DOHH2 (cell line): Measurements from ENCODE around the gene MMADHC.
A peak's percentile ranks its signal among the peaks of the same experiment; 100 is the strongest.

ENCODE experiments used
- H3F3A ChIP-seq: fragments of 200-600 bp; sonication (generic), shearing (Covaris generic); 2 replicates; pipeline ENCODE4 v1.6.0; 2016; ENCODE audit warnings: antibody characterized with exemption, mild to moderate bottlenecking; ENCODE audit not compliant: control insufficient read depth, insufficient read depth
- H3K27ac ChIP-seq: fragments of 200-600 bp; sonication (generic); 2 replicates; pipeline ENCODE4 v1.5.1; 2014; ENCODE audit warnings: low read depth, mild to moderate bottlenecking, low read length, moderate library complexity
- H3K27me3 ChIP-seq: fragments of 200-600 bp; sonication (generic); 2 replicates; pipeline ENCODE4 v1.6.1; 2014; ENCODE audit warnings: mild to moderate bottlenecking, low read length, mixed read lengths; ENCODE audit not compliant: control insufficient read depth
- H3K36me3 ChIP-seq: fragments of 200-600 bp; sonication (generic); 2 replicates; pipeline ENCODE4 v1.6.1; 2014; ENCODE audit warnings: mild to moderate bottlenecking, low read length, moderate library complexity, mixed read lengths; ENCODE audit not compliant: control insufficient read depth
- H3K4me1 ChIP-seq: fragments of 200-600 bp; sonication (generic); 2 replicates; pipeline ENCODE4 v1.6.1; 2014; ENCODE audit warnings: mild to moderate bottlenecking, low read length, mixed read lengths; ENCODE audit not compliant: control insufficient read depth
- H3K4me2 ChIP-seq: fragments of 200-600 bp; sonication (generic); 2 replicates; pipeline ENCODE4 v1.6.0; 2014; ENCODE audit warnings: mild to moderate bottlenecking, low read length, moderate library complexity
- H3K4me3 ChIP-seq: fragments of 200-600 bp; sonication (generic); 2 replicates; pipeline ENCODE4 v1.5.1; 2014; ENCODE audit warnings: mild to moderate bottlenecking, low read length, mixed read lengths
- H3K79me2 ChIP-seq: fragments of 200-600 bp; sonication (generic); 2 replicates; pipeline ENCODE4 v1.6.1; 2014; ENCODE audit warnings: mild to moderate bottlenecking, low read length, mixed read lengths; ENCODE audit not compliant: control insufficient read depth
- H3K9me2 ChIP-seq: fragments of 200-600 bp; sonication (generic); replicated peaks from 2 replicates; pipeline ENCODE4 v1.6.1; 2014; ENCODE audit warnings: mild to moderate bottlenecking, low read length, mixed read lengths; ENCODE audit not compliant: control insufficient read depth
- H3K9me3 ChIP-seq: fragments of 200-600 bp; sonication (generic); 2 replicates; pipeline ENCODE4 v1.6.1; 2014; ENCODE audit warnings: antibody characterized with exemption, low read length, mixed read lengths; ENCODE audit not compliant: control insufficient read depth, insufficient read depth
- H4K20me1 ChIP-seq: fragments of 200-600 bp; sonication (generic); 2 replicates; pipeline ENCODE4 v1.6.0; 2014; ENCODE audit warnings: low read depth, mild to moderate bottlenecking, antibody characterized with exemption, low read length, moderate library complexity; ENCODE audit not compliant: control insufficient read depth, insufficient read depth
- EZH2phosphoT487 ChIP-seq: fragments of 200-600 bp; sonication (generic); IDR thresholded peaks from 2 replicates; pipeline ENCODE4 v1.6.1; 2017; ENCODE audit warnings: borderline replicate concordance, mild to moderate bottlenecking, antibody characterized with exemption, low read length, moderate library complexity, mixed read lengths
- TF ChIP-seq, protein P1 (sequence below): fragments of 200-600 bp; sonication (generic); IDR thresholded peaks from one replicate; pipeline ENCODE4 v1.5.1; 2014; ENCODE audit warnings: antibody characterized with exemption, mild to moderate bottlenecking, low read depth, low read length; ENCODE audit not compliant: poor library complexity, severe bottlenecking

MMADHC gene

GRCh38 chr2:149587950-149588487 is 444 bp upstream of the MMADHC start:
- no peak for TF ChIP-seq EZH2phosphoT487
- Histone ChIP-seq H3K27ac (no peak overlapping the region; the same call in 1 of the 2 replicates), H3K9me3 (no peaks in the 10 kb centered on the region), H4K20me1 (no peaks in the 10 kb centered on the region), H3K4me2 (peak overlapping the region; percentile 84), H3K36me3 (peaks cover 43% of the 10 kb centered on the region), H3K4me3 (peak overlapping the region; percentile 100), H3K4me1 (peaks cover 31% of the 10 kb centered on the region), H3K9me2 (no peaks in the 10 kb centered on the region), H3F3A (no peaks in the 10 kb centered on the region), H3K27me3 (no peaks in the 10 kb centered on the region), H3K79me2 (peaks cover 45% of the 10 kb centered on the region)

DNA sequence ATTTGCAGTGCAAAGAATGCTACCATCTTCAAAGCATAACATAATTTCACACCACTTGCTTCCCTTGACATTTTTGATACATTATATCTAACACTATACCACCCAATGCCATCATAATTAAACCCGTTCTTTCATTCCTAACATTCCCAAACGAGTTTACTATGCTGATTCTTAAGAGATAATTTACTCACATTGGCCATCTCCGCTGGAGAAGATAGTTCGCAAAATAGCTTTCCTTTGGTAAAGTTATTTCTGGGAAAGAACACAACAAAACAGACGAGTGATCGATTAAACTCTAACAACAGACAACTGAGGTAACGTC is 716 bp downstream of the MMADHC start:
- H4K20me1 ChIP-seq: no peaks in the 10 kb centered on the region
- H3K4me1 ChIP-seq: peaks cover 34% of the 10 kb centered on the region
- peaks cover 53% of the 10 kb centered on the region for H3K36me3 ChIP-seq
- no peaks in the 10 kb centered on the region for H3F3A ChIP-seq
- no peaks in the 10 kb centered on the region for H3K9me3 ChIP-seq
- peaks cover 54% of the 10 kb centered on the region for H3K79me2 ChIP-seq
- no peaks in the 10 kb centered on the region for H3K9me2 ChIP-seq
- no peaks in the 10 kb centered on the region for H3K27me3 ChIP-seq
- peak overlapping the region; percentile 85 for H3K27ac ChIP-seq
- peak overlapping the region; percentile 100 for H3K4me3 ChIP-seq
- TF ChIP-seq, protein P1, sequence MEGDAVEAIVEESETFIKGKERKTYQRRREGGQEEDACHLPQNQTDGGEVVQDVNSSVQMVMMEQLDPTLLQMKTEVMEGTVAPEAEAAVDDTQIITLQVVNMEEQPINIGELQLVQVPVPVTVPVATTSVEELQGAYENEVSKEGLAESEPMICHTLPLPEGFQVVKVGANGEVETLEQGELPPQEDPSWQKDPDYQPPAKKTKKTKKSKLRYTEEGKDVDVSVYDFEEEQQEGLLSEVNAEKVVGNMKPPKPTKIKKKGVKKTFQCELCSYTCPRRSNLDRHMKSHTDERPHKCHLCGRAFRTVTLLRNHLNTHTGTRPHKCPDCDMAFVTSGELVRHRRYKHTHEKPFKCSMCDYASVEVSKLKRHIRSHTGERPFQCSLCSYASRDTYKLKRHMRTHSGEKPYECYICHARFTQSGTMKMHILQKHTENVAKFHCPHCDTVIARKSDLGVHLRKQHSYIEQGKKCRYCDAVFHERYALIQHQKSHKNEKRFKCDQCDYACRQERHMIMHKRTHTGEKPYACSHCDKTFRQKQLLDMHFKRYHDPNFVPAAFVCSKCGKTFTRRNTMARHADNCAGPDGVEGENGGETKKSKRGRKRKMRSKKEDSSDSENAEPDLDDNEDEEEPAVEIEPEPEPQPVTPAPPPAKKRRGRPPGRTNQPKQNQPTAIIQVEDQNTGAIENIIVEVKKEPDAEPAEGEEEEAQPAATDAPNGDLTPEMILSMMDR: no peak
- no peak for TF ChIP-seq EZH2phosphoT487
- H3K4me2 ChIP-seq: peak overlapping the region; percentile 84

- Histone ChIP-seq H3K4me3 (peak overlapping the region; percentile 100), H3K27ac (peak overlapping the region; percentile 85; the same call in 1 of the 2 replicates)
Measured at GRCh38 chr2:149586063-149586462, 1.5 kb downstream of the MMADHC start.

More at GRCh38 chr2:149586063-149586462, 1.5 kb downstream of the MMADHC start:
- Histone ChIP-seq H3K9me2 (no peaks in the 10 kb centered on the region), H3K9me3 (no peaks in the 10 kb centered on the region), H3K4me2 (peak overlapping the region; percentile 84), H3F3A (no peaks in the 10 kb centered on the region), H4K20me1 (no peaks in the 10 kb centered on the region), H3K36me3 (peaks cover 61% of the 10 kb centered on the region), H3K79me2 (peaks cover 58% of the 10 kb centered on the region), H3K4me1 (peaks cover 34% of the 10 kb centered on the region), H3K27me3 (no peaks in the 10 kb centered on the region)
- no peak for TF ChIP-seq EZH2phosphoT487
- TF ChIP-seq, protein P1: no peak
